Adipocyte (in vitro differentiated cells): ENCODE results near the gene KRTAP10-11.

ENCODE experiments used
- DNase-seq: peaks from one replicate; pipeline ENCODE4 v3.0.0-alpha.2; 2015; ENCODE audit warnings: low read depth
- H3K27me3 ChIP-seq: replicated peaks from 2 replicates; pipeline ENCODE4 v1.7.0; 2013; ENCODE audit warnings: mild to moderate bottlenecking, low read length, moderate library complexity; ENCODE audit not compliant: control insufficient read depth, insufficient read depth
- H3K36me3 ChIP-seq: 2 replicates; pipeline ENCODE4 v1.7.0; 2013; ENCODE audit warnings: low read length, mild to moderate bottlenecking, moderate library complexity; ENCODE audit not compliant: control insufficient read depth, insufficient read depth, severe bottlenecking
- H3K4me1 ChIP-seq: 2 replicates; pipeline ENCODE4 v1.7.0; 2013; ENCODE audit warnings: mild to moderate bottlenecking, low read length, moderate library complexity; ENCODE audit not compliant: control insufficient read depth, insufficient read depth
- H3K4me3 ChIP-seq: 2 replicates; pipeline ENCODE4 v1.7.0; 2013; ENCODE audit warnings: mild to moderate bottlenecking, low read length, moderate library complexity
- H3K9ac ChIP-seq: 2 replicates; pipeline ENCODE4 v1.7.0; 2013; ENCODE audit warnings: mild to moderate bottlenecking, low read length, moderate library complexity
- H3K9me3 ChIP-seq: 2 replicates; pipeline ENCODE4 v1.7.0; 2013; ENCODE audit warnings: mild to moderate bottlenecking, low read length, moderate library complexity; ENCODE audit not compliant: control insufficient read depth

The KRTAP10-11 gene

GRCh38 chr21:44692798-44693512 lies 46.7 kb downstream of the KRTAP10-11 start:
- Histone ChIP-seq H3K36me3 (no peaks in the 10 kb centered on the region), H3K4me1 (no peaks in the 10 kb centered on the region), H3K9ac (no peak overlapping the region), H3K27me3 (peaks cover 23% of the 10 kb centered on the region), H3K9me3 (peaks cover 27% of the 10 kb centered on the region), H3K4me3 (no peak overlapping the region)
- no peak for DNase-seq

- no peak for DNase-seq
- Histone ChIP-seq H3K27me3 (peaks cover 23% of the 10 kb centered on the region), H3K4me3 (no peak overlapping the region), H3K36me3 (no peaks in the 10 kb centered on the region), H3K4me1 (no peaks in the 10 kb centered on the region), H3K9ac (no peak overlapping the region), H3K9me3 (peaks cover 27% of the 10 kb centered on the region)
Measured at GRCh38 chr21:44694776-44695175, 48.6 kb downstream of the KRTAP10-11 start.

- H3K9ac ChIP-seq, result no peak overlapping the region
- H3K36me3 ChIP-seq, result no peaks in the 10 kb centered on the region
- no peaks in the 10 kb centered on the region for H3K4me1 ChIP-seq
- DNase-seq, result no peak
- peaks cover 27% of the 10 kb centered on the region for H3K27me3 ChIP-seq
- peaks cover 27% of the 10 kb centered on the region for H3K9me3 ChIP-seq
- no peak overlapping the region for H3K4me3 ChIP-seq
Measured at GRCh38 chr21:44695184-44695583, 49.0 kb downstream of the KRTAP10-11 start.

GRCh38 chr21:44695641-44696040 lies 49.4 kb downstream of the KRTAP10-11 start:
- Histone ChIP-seq H3K4me1 (no peaks in the 10 kb centered on the region), H3K4me3 (no peak overlapping the region)

GRCh38 chr21:44696572-44696971 lies 50.4 kb downstream of the KRTAP10-11 start:
- no peak overlapping the region for H3K4me3 ChIP-seq
- H3K9ac ChIP-seq, result no peak overlapping the region
- peaks cover 27% of the 10 kb centered on the region for H3K9me3 ChIP-seq
- peaks cover 38% of the 10 kb centered on the region for H3K27me3 ChIP-seq
- H3K36me3 ChIP-seq, result no peaks in the 10 kb centered on the region
- H3K4me1 ChIP-seq, result no peaks in the 10 kb centered on the region
- DNase-seq, result no peak

More at GRCh38 chr21:44695641-44696040, 49.4 kb downstream of the KRTAP10-11 start:
- Histone ChIP-seq H3K9ac (no peak overlapping the region), H3K9me3 (peaks cover 27% of the 10 kb centered on the region), H3K27me3 (peaks cover 32% of the 10 kb centered on the region), H3K36me3 (no peaks in the 10 kb centered on the region)
- DNase-seq, result no peak
